Measurements from ENCODE around the gene HUS1.

- TF ChIP-seq CTCF (IDR thresholded peaks at IDR 0.05) (no peak), EP300 (IDR thresholded peaks at IDR 0.05) (no peak), POLR2A (IDR thresholded peaks at IDR 0.05) (no peak)
Observed at GRCh38 chr7:47938574-47939165, 40.7 kb downstream of the HUS1 start.

Data from tibial nerve (tissue), 4 donors.